Endodermal cell (in vitro differentiated cells): ENCODE data around the gene COX10. TPM values are rescaled to one million over a fixed set of nuclear protein-coding genes. Genes with fewer than 3 reads are reported as not detected.

Source experiments
- DNase-seq: peaks from one replicate; pipeline ENCODE4 v3.0.0-alpha.2; 2017
- H3K27ac ChIP-seq: 2 replicates; pipeline ENCODE4 v1.5.1; 2013; ENCODE audit warnings: mild to moderate bottlenecking, low read depth, low read length, moderate library complexity
- H3K27me3 ChIP-seq: 2 replicates; pipeline ENCODE4 v1.6.1; 2013; ENCODE audit warnings: mild to moderate bottlenecking, low read length, moderate library complexity; ENCODE audit not compliant: insufficient read depth, control insufficient read depth, poor library complexity, severe bottlenecking
- H3K36me3 ChIP-seq: 2 replicates; pipeline ENCODE4 v1.7.0; 2013; ENCODE audit warnings: mild to moderate bottlenecking, low read length, moderate library complexity; ENCODE audit not compliant: control insufficient read depth, insufficient read depth
- H3K4me1 ChIP-seq: one replicate; pipeline ENCODE4 v1.7.0; 2013; ENCODE audit warnings: low read length; ENCODE audit not compliant: control insufficient read depth, insufficient read depth
- H3K4me3 ChIP-seq: 2 replicates; pipeline ENCODE4 v1.5.1; 2013; ENCODE audit warnings: mild to moderate bottlenecking, low read length, moderate library complexity
- H3K9ac ChIP-seq: 2 replicates; pipeline ENCODE4 v1.6.1; 2013; ENCODE audit warnings: mild to moderate bottlenecking, low read length, moderate library complexity; ENCODE audit not compliant: poor library complexity, severe bottlenecking; ENCODE audit errors: extremely low read depth
- H3K9me3 ChIP-seq: 2 replicates; pipeline ENCODE4 v1.6.1; 2013; ENCODE audit warnings: mild to moderate bottlenecking, low read length, moderate library complexity; ENCODE audit not compliant: control insufficient read depth
- H3K27ac Mint-ChIP-seq: 2 replicates; pipeline ENCODE4 v1.8.0; 2020; ENCODE audit warnings: mixed read lengths
- H3K27me3 Mint-ChIP-seq: 2 replicates; pipeline ENCODE4 v1.8.0; 2021; ENCODE audit warnings: mild to moderate bottlenecking, mixed read lengths; ENCODE audit not compliant: insufficient read depth
- H3K36me3 Mint-ChIP-seq: 2 replicates; pipeline ENCODE4 v1.8.0; 2020; ENCODE audit warnings: low read depth, mixed read lengths
- H3K4me1 Mint-ChIP-seq: 2 replicates; pipeline ENCODE4 v1.8.0; 2020; ENCODE audit warnings: mixed read lengths
- H3K4me3 Mint-ChIP-seq: 2 replicates; pipeline ENCODE4 v1.8.0; 2020; ENCODE audit warnings: mild to moderate bottlenecking, moderate library complexity, mixed read lengths
- H3K9me3 Mint-ChIP-seq: 2 replicates; pipeline ENCODE4 v1.8.0; 2020; ENCODE audit warnings: mild to moderate bottlenecking, mixed read lengths
- WGBS, 2 experiments: methylation state at CpG; one replicate each; pipeline versions ENCODE4 v1.1.5 to v1.1.7; 2013; ENCODE audit warnings: missing lambda C conversion rate in 2 of 2, mixed read lengths in 1 of 2; ENCODE audit not compliant: insufficient coverage in 1 of 2, insufficient read length in 1 of 2; 5-methylcytosine and 5-hydroxymethylcytosine counted together
- total RNA-seq, 2 donors: library from RNA; stranded (reverse); fragmentation: NEBNext Ultra II Directional in 1 of 2; extraction: Animal tissue kit (Norgen Biotek cat#: 25700) in 1 of 2; gene quantifications; 2 replicates in 1 of 2; 3 replicates in 1 of 2; pipeline ENCODE4 v1.2.1, GENCODE V29; 2021
- TF ChIP-seq, protein P1 (sequence below): fragments of 200-600 bp; sonication (generic); conservative IDR thresholded peaks from 2 replicates; pipeline ENCODE4 v1.5.0; 2021; ENCODE audit warnings: antibody characterized with exemption, mild to moderate bottlenecking

COX10 gene
- total RNA-seq, 2 donors from 2014 or later: 15.0 to 15.4 TPM

DNA sequence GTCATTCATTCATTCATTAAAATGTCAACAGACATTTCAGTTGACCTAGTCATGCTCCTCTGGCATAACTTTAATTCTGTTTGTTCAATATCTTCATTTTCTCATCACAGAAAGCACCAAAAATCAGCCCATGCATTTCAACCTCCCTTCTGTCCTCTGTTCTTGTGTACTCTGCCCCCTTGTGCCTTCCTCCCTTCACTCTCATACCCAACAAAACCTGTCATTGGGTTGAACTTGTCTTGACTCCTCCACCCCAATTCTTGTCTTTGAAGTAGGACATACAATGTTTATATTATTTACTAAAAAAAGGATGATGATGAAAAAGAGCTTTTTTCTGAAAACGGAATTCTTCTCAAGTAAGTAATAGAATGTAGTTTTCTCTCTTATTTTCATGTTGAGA lies 43.8 kb downstream of the COX10 start:
- H3K36me3 ChIP-seq: no peaks in the 10 kb centered on the region
- Mint-ChIP-seq H3K27me3 (no peaks in the 10 kb centered on the region), H3K4me1 (peaks cover 3% of the 10 kb centered on the region), H3K4me3 (no peak overlapping the region), H3K9me3 (no peaks in the 10 kb centered on the region), H3K36me3 (peaks cover 5% of the 10 kb centered on the region), H3K27ac (no peak overlapping the region)
- no peak for DNase-seq
- H3K27me3 ChIP-seq: no peaks in the 10 kb centered on the region
- TF ChIP-seq, protein P1, sequence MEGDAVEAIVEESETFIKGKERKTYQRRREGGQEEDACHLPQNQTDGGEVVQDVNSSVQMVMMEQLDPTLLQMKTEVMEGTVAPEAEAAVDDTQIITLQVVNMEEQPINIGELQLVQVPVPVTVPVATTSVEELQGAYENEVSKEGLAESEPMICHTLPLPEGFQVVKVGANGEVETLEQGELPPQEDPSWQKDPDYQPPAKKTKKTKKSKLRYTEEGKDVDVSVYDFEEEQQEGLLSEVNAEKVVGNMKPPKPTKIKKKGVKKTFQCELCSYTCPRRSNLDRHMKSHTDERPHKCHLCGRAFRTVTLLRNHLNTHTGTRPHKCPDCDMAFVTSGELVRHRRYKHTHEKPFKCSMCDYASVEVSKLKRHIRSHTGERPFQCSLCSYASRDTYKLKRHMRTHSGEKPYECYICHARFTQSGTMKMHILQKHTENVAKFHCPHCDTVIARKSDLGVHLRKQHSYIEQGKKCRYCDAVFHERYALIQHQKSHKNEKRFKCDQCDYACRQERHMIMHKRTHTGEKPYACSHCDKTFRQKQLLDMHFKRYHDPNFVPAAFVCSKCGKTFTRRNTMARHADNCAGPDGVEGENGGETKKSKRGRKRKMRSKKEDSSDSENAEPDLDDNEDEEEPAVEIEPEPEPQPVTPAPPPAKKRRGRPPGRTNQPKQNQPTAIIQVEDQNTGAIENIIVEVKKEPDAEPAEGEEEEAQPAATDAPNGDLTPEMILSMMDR: peak; percentile 51
- no peaks in the 10 kb centered on the region for H3K4me1 ChIP-seq
- H3K9ac ChIP-seq: no peak overlapping the region
- WGBS, 2 experiments: 83 to 100% methylated on average over 1 of the region's 1 CpG
- no peaks in the 10 kb centered on the region for H3K9me3 ChIP-seq
- no peak overlapping the region for H3K27ac ChIP-seq
- H3K4me3 ChIP-seq: no peak overlapping the region

DNA sequence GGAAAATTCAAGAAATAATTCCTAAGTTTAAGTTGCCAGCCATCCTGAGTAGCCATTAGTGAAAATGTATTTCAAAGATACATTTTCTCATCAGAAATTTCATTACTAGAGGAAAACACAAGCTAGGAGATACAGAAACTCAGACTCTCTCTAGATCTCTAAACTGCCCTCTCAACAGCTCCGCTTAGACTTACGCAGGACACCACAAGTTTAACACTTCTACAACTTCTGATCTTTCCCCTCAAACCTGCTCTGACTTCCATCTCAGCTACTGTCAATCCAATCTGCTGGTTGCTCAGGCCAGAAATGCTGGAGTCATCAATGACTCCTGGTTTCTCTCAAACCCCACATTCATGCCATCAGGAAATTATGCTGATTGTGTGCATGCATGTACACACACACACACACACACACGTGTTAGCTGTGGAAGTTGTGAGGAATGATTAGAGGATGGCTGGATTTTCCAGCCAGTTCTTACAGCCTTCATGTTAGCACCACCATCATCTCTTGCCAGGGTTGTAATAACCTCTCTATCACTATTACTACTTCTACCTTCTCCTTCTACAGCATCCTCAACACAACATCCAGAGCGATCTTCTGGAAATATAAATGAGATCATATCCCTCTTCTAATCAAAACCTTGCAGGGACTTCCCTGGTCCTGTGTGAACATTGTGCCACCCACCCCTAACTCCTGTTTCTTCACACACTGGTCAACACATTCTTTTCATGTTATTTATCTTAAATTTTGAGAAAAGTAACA lies 47.1 kb downstream of the COX10 start:
- H3K4me3 Mint-ChIP-seq: no peak overlapping the region
- no peaks in the 10 kb centered on the region for H3K9me3 Mint-ChIP-seq
- peaks cover 5% of the 10 kb centered on the region for H3K36me3 Mint-ChIP-seq

DNA sequence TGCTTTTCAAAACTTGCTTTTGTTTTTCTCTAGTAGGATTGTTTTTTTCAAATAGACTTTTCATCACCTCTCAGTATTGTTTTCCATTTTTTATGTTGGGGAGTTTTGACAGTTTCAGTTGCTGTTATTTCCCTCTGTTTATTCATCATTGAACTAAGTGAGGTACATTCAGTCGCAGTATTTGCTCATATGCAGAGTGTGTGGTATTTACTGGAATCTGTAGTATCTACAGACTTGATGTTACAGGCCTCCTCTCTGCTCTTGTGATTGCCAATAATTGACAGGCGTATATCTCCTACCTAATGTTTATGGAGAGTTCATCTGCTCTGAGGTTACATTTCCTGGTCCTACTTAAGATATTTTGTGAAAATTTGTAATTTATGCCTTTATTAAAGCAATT lies 49.6 kb downstream of the COX10 start:
- no peak overlapping the region for H3K4me3 Mint-ChIP-seq

More for the DNA sequence above, 47.1 kb downstream of the COX10 start:
- Histone ChIP-seq H3K9me3 (no peaks in the 10 kb centered on the region), H3K4me3 (no peak overlapping the region), H3K36me3 (no peaks in the 10 kb centered on the region), H3K27ac (no peak overlapping the region), H3K4me1 (no peaks in the 10 kb centered on the region), H3K27me3 (no peaks in the 10 kb centered on the region), H3K9ac (no peak overlapping the region)
- DNase-seq: no peak
- WGBS, 2 experiments: 91 to 100% methylated on average over 2 to 3 of the region's 4 CpGs
- Mint-ChIP-seq H3K4me1 (peaks cover 3% of the 10 kb centered on the region), H3K27me3 (no peaks in the 10 kb centered on the region), H3K27ac (no peak overlapping the region)
- TF ChIP-seq, protein P1: no peak

More for the DNA sequence above, 49.6 kb downstream of the COX10 start:
- no peaks in the 10 kb centered on the region for H3K36me3 ChIP-seq
- no peak for DNase-seq
- Mint-ChIP-seq H3K27me3 (no peaks in the 10 kb centered on the region), H3K36me3 (peaks cover 5% of the 10 kb centered on the region), H3K27ac (no peak overlapping the region), H3K4me1 (no peaks in the 10 kb centered on the region), H3K9me3 (no peaks in the 10 kb centered on the region)
- H3K9ac ChIP-seq: no peak overlapping the region
- no peaks in the 10 kb centered on the region for H3K9me3 ChIP-seq
- WGBS, 2 experiments: 100% methylated on average over 1 to 2 of the region's 2 CpGs
- no peaks in the 10 kb centered on the region for H3K27me3 ChIP-seq
- no peak overlapping the region for H3K4me3 ChIP-seq
- TF ChIP-seq, protein P1: no peak
- no peaks in the 10 kb centered on the region for H3K4me1 ChIP-seq
- no peak overlapping the region for H3K27ac ChIP-seq
